K562 (cell line): Measurements from ENCODE around the gene HYOU1. TPM values are rescaled to one million over a fixed set of nuclear protein-coding genes. Genes with fewer than 3 reads are reported as not detected.

Experiments
- ATAC-seq: fragments of 200-7000 bp; cut with Tn5 transposase; 3 replicates; pipeline ENCODE4 v1.9.1; 2020; ENCODE audit warnings: moderate library complexity
- BruUV-seq: library from RNA; stranded (reverse); fragments of 400-500 nt; replicated peaks from 2 replicates; lab custom pipeline; 2021; lab: Mats Ljungman, UMichigan
- CTCF ChIA-PET: fragments of 300-600 bp; formaldehyde crosslinking; extraction: SDS; loops from one replicate; lab custom pipeline; 2021; ENCODE audit warnings: low intra/inter-chr PET ratio; lab: Yijun Ruan, JAX
- POLR2A ChIA-PET: fragments of 300-600, 350-650 bp; sonication (Branson Sonifier 250); formaldehyde crosslinking; extraction: SDS; loops from one replicate; lab custom pipeline; 2021; ENCODE audit warnings: antibody characterized with exemption, inconsistent platforms; lab: Yijun Ruan, JAX
- DNase-seq, 4 experiments: peaks; one replicate each; pipeline versions ENCODE4 v3.0.0 to v3.0.0-alpha.2; 2011 to 2018; ENCODE audit warnings: low spot score in 3 of 4, mixed read lengths in 3 of 4; ENCODE audit errors: extremely low read depth in 1 of 4
- FAIRE-seq: peaks from 2 replicates; lab custom pipeline; 2011; peaks lifted over from hg19 to GRCh38; lab: Jason Lieb, UNC
- H2AFZ ChIP-seq: 2 replicates; pipeline ENCODE4 v1.6.0; 2011; ENCODE audit warnings: low read depth, low read length, control low read depth, inconsistent platforms
- H3K27ac ChIP-seq: fragments of 200-600 bp; 3 replicates; pipeline ENCODE4 v1.8.0; 2011; ENCODE audit warnings: low read depth, mild to moderate bottlenecking, control low read depth, inconsistent platforms, low read length, moderate library complexity, mixed read lengths; ENCODE audit errors: extremely low read depth
- H3K27me3 ChIP-seq, 2 experiments: fragments of 300-600 bp in 1 of 2; 2 replicates in 1 of 2; 3 replicates in 1 of 2; pipeline versions ENCODE4 v1.6.0 to v1.8.0; 2011; ENCODE audit warnings: inconsistent platforms in 2 of 2, low read length in 2 of 2, mild to moderate bottlenecking in 1 of 2, mixed read lengths in 1 of 2, moderate library complexity in 1 of 2; ENCODE audit not compliant: control insufficient read depth in 2 of 2, insufficient read depth in 2 of 2
- H3K36me3 ChIP-seq: fragments of 300-600 bp; 3 replicates; pipeline ENCODE4 v1.8.0; 2011; ENCODE audit warnings: mild to moderate bottlenecking, low read length, inconsistent platforms; ENCODE audit not compliant: control insufficient read depth, insufficient read depth
- H3K4me1 ChIP-seq, 2 experiments: fragments of 200-600 bp in 1 of 2; replicated peaks in 1 of 2; 2 replicates in 1 of 2; 3 replicates in 1 of 2; pipeline versions ENCODE4 v1.5.1 to v1.8.0; 2011; ENCODE audit warnings: inconsistent platforms in 2 of 2, low read length in 2 of 2, mild to moderate bottlenecking in 1 of 2, mixed read lengths in 1 of 2, moderate library complexity in 1 of 2; ENCODE audit not compliant: control insufficient read depth in 2 of 2, insufficient read depth in 2 of 2
- H3K4me2 ChIP-seq: 2 replicates; pipeline ENCODE4 v1.6.1; 2011; ENCODE audit warnings: low read length, control low read depth, inconsistent platforms, mixed read lengths; ENCODE audit not compliant: insufficient read depth
- H3K4me3 ChIP-seq: fragments of 200-600 bp; sonication (generic), shearing (Covaris generic); 2 replicates; pipeline ENCODE4 v1.5.1; 2016; ENCODE audit warnings: control low read depth, inconsistent platforms
- H3K79me2 ChIP-seq: fragments of 200-600 bp; 3 replicates; pipeline ENCODE4 v1.8.0; 2011; ENCODE audit warnings: low read length, inconsistent platforms; ENCODE audit not compliant: control insufficient read depth, insufficient read depth
- H3K9ac ChIP-seq, 2 experiments: 2 replicates each; pipeline versions ENCODE4 v1.6.0 to v1.6.1; 2011; ENCODE audit warnings: low read depth in 2 of 2, low read length in 2 of 2, control low read depth in 1 of 2, inconsistent platforms in 1 of 2, mild to moderate bottlenecking in 1 of 2, mixed read lengths in 1 of 2; ENCODE audit not compliant: insufficient read depth in 1 of 2
- H3K9me1 ChIP-seq: one replicate; pipeline ENCODE4 v1.6.0; 2011; ENCODE audit warnings: inconsistent platforms, mild to moderate bottlenecking, low read length, moderate library complexity; ENCODE audit not compliant: control insufficient read depth, insufficient read depth
- H3K9me3 ChIP-seq: replicated peaks from 2 replicates; pipeline ENCODE4 v1.5.1; 2011; ENCODE audit warnings: low read depth, low read length, inconsistent platforms; ENCODE audit not compliant: control insufficient read depth, insufficient read depth
- H4K20me1 ChIP-seq: replicated peaks from 2 replicates; pipeline ENCODE4 v1.6.1; 2011; ENCODE audit warnings: low read length, inconsistent platforms, mixed read lengths; ENCODE audit not compliant: control insufficient read depth, insufficient read depth
- ESRRA ChIP-seq: fragments of 450-650 bp; IDR thresholded peaks from 2 replicates; pipeline ENCODE4 v1.6.1; 2014; ENCODE audit warnings: low read depth, mild to moderate bottlenecking, moderate library complexity, borderline replicate concordance
- KLF16 ChIP-seq: IDR thresholded peaks from 2 replicates; pipeline ENCODE4 v1.6.1; 2016; ENCODE audit warnings: antibody characterized with exemption
- MBD2 ChIP-seq: sonication (generic); IDR thresholded peaks from 2 replicates; pipeline ENCODE4 v1.6.1; 2016; ENCODE audit warnings: low read depth, borderline replicate concordance
- RCOR1 ChIP-seq, 2 experiments: IDR thresholded peaks; 2 replicates each; pipeline ENCODE4 v1.6.1; 2012; ENCODE audit warnings: low read depth in 2 of 2, low read length in 2 of 2, borderline replicate concordance in 1 of 2, improper control_type of control experiment in 1 of 2
- SMAD3 ChIP-seq: fragments of 450-650 bp; formaldehyde crosslinking; conservative IDR thresholded peaks from 2 replicates; pipeline ENCODE4 v1.4.0; 2020; ENCODE audit warnings: mild to moderate bottlenecking
- SMARCE1 ChIP-seq: fragments of 450-650 bp; IDR thresholded peaks from 2 replicates; pipeline ENCODE4 v1.7.1; 2016; ENCODE audit warnings: mild to moderate bottlenecking
- TCF7 ChIP-seq: sonication (generic); IDR thresholded peaks from 2 replicates; pipeline ENCODE4 v1.6.1; 2016; ENCODE audit warnings: antibody characterized with exemption, borderline replicate concordance
- TEAD4 ChIP-seq, 2 experiments: sonication (generic) in 1 of 2; formaldehyde crosslinking in 1 of 2; IDR thresholded peaks; 2 replicates each; pipeline versions ENCODE4 v1.6.1 to v1.8.0; 2012 to 2022; ENCODE audit warnings: borderline replicate concordance in 1 of 2, inconsistent platforms in 1 of 2, low read length in 1 of 2, mild to moderate bottlenecking in 1 of 2, missing genetic modification reagents in 1 of 2
- ZFP36 ChIP-seq: fragments of 150-350 bp; IDR thresholded peaks from 2 replicates; pipeline ENCODE4 v1.6.1; 2018; ENCODE audit warnings: low read length, low read depth; ENCODE audit not compliant: partially characterized antibody
- ZNF121 ChIP-seq: sonication (generic); formaldehyde crosslinking; conservative IDR thresholded peaks from 2 replicates; pipeline ENCODE4 v1.8.0; 2022; ENCODE audit warnings: missing genetic modification reagents
- in situ Hi-C: fragments of 300-500 bp; cut with MboI; formaldehyde crosslinking; loops from 4 replicates; pipeline ENCODE4 v1.15.0; 2018; ENCODE audit warnings: inconsistent platforms, mixed read lengths
- intact Hi-C: fragments of 100-400 bp; cut with micrococcal nuclease; formaldehyde crosslinking; loops from 2 replicates; pipeline ENCODE4 v1.14.2; 2022
- polyA plus RNA-seq, 8 experiments: library from polyadenylated mRNA; depleted of rRNA in 4 of 8; stranded (reverse) in 5 of 8; unstranded in 3 of 8; fragments of >200 nt; fragmentation: Nextera tagmentation in 2 of 8; fragmentation: Illumina TruSeq in 1 of 8; extraction: Ambion mirVana in 2 of 8; extraction: Trizol in 1 of 8; gene quantifications; 2 replicates each; pipeline versions ENCODE4 v1.2.1 to v1.2.3, GENCODE V29; 2011 to 2014; ENCODE audit warnings: inconsistent platforms in 1 of 8, missing spikeins in 1 of 8
- total RNA-seq, 7 experiments: library from RNA; depleted of rRNA in 6 of 7; stranded (reverse); fragments of >200 nt in 6 of 7; fragmentation: Illumina TruSeq in 2 of 7; extraction: Trizol in 2 of 7; gene quantifications; 2 replicates each; pipeline versions ENCODE4 v1.2.1 to v1.2.3, GENCODE V29; 2011 to 2021; ENCODE audit warnings: low replicate concordance in 1 of 7
- TF ChIP-seq, protein P1 (sequence below): sonication (generic); formaldehyde crosslinking; IDR thresholded peaks from 2 replicates; pipeline ENCODE4 v1.4.0; 2020; ENCODE audit warnings: mild to moderate bottlenecking, missing genetic modification reagents
- TF ChIP-seq, protein P2 (sequence below), 2 experiments: fragments of 450-650 bp; IDR thresholded peaks; 2 replicates each; pipeline ENCODE4 v1.6.1; 2018; ENCODE audit warnings: mild to moderate bottlenecking in 2 of 2, low read depth in 1 of 2; ENCODE audit not compliant: partially characterized antibody in 2 of 2
- TF ChIP-seq, protein P3 (sequence below): fragments of 450-650 bp; formaldehyde crosslinking; IDR thresholded peaks from 2 replicates; pipeline ENCODE4 v1.4.0; 2022; ENCODE audit warnings: missing genetic modification characterization

HYOU1 gene
- total and polyA plus RNA-seq, 9 of the 15 experiments (the other 6 are each of a cell fraction or from before 2014, with no cell fraction given) = 19.5 to 197 (median 128) TPM

DNA sequence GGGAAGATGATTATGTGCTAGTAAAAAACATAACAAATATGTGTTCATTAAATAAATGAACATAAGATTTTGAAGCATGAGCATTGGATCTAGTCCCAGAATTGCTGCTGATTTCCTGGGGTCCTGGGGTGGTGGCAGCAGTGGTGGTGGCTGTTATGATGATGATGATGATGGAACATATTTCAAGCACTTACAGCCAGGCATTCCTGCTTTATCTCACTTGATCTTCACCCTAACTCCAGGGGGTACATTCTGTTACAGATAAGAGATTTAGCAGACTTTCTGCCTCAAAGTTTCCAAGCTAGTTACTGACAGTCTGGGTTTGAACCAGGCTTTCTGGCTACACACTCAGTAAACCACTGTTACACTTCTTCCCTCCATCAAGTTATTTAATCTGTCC is 33.3 kb downstream of the HYOU1 start:
- intact Hi-C loops = no loop called here
- Histone ChIP-seq H3K9ac (no peak overlapping the region), H3K9me1 (no peaks in the 10 kb centered on the region)
- TF ChIP-seq SMAD3 = no peak
- TF ChIP-seq SMARCE1 = no peak
- TF ChIP-seq RCOR1 (IDR thresholded peaks at IDR 0.05; ENCODE audit: borderline replicate concordance in 1 of 2, low read depth in 2 of 2, low read length in 2 of 2) = 0 out of 4 replicates have a peak, but pooled peaks of 1 of the 2 experiments have one; percentile 20
- TF ChIP-seq, protein P1, sequence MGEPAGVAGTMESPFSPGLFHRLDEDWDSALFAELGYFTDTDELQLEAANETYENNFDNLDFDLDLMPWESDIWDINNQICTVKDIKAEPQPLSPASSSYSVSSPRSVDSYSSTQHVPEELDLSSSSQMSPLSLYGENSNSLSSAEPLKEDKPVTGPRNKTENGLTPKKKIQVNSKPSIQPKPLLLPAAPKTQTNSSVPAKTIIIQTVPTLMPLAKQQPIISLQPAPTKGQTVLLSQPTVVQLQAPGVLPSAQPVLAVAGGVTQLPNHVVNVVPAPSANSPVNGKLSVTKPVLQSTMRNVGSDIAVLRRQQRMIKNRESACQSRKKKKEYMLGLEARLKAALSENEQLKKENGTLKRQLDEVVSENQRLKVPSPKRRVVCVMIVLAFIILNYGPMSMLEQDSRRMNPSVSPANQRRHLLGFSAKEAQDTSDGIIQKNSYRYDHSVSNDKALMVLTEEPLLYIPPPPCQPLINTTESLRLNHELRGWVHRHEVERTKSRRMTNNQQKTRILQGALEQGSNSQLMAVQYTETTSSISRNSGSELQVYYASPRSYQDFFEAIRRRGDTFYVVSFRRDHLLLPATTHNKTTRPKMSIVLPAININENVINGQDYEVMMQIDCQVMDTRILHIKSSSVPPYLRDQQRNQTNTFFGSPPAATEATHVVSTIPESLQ = no peak
- TF ChIP-seq ZNF121 (CRISPR knock-in tag) = no peak
- no peak for TF ChIP-seq TCF7
- no peak for TF ChIP-seq MBD2
- TF ChIP-seq ZFP36 = no peak
- TF ChIP-seq, protein P2, sequence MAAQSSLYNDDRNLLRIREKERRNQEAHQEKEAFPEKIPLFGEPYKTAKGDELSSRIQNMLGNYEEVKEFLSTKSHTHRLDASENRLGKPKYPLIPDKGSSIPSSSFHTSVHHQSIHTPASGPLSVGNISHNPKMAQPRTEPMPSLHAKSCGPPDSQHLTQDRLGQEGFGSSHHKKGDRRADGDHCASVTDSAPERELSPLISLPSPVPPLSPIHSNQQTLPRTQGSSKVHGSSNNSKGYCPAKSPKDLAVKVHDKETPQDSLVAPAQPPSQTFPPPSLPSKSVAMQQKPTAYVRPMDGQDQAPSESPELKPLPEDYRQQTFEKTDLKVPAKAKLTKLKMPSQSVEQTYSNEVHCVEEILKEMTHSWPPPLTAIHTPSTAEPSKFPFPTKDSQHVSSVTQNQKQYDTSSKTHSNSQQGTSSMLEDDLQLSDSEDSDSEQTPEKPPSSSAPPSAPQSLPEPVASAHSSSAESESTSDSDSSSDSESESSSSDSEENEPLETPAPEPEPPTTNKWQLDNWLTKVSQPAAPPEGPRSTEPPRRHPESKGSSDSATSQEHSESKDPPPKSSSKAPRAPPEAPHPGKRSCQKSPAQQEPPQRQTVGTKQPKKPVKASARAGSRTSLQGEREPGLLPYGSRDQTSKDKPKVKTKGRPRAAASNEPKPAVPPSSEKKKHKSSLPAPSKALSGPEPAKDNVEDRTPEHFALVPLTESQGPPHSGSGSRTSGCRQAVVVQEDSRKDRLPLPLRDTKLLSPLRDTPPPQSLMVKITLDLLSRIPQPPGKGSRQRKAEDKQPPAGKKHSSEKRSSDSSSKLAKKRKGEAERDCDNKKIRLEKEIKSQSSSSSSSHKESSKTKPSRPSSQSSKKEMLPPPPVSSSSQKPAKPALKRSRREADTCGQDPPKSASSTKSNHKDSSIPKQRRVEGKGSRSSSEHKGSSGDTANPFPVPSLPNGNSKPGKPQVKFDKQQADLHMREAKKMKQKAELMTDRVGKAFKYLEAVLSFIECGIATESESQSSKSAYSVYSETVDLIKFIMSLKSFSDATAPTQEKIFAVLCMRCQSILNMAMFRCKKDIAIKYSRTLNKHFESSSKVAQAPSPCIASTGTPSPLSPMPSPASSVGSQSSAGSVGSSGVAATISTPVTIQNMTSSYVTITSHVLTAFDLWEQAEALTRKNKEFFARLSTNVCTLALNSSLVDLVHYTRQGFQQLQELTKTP (IDR thresholded peaks at IDR 0.05; ENCODE audit: low read depth in 1 of 2, partially characterized antibody in 2 of 2) = no peak
- TF ChIP-seq ESRRA = no peak
- TF ChIP-seq, protein P3, sequence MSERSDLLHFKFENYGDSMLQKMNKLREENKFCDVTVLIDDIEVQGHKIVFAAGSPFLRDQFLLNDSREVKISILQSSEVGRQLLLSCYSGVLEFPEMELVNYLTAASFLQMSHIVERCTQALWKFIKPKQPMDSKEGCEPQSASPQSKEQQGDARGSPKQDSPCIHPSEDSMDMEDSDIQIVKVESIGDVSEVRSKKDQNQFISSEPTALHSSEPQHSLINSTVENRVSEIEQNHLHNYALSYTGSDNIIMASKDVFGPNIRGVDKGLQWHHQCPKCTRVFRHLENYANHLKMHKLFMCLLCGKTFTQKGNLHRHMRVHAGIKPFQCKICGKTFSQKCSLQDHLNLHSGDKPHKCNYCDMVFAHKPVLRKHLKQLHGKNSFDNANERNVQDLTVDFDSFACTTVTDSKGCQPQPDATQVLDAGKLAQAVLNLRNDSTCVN (CRISPR knock-in tag) = no peak
- TF ChIP-seq KLF16 = no peak
- TF ChIP-seq TEAD4 (IDR thresholded peaks at IDR 0.05; ENCODE audit: low read length) = peak; percentile 12; the same call in 1 of the 2 replicates
- no peak for TF ChIP-seq TEAD4 (CRISPR knock-in tag; IDR thresholded peaks at IDR 0.05; ENCODE audit: borderline replicate concordance)
- TF ChIP-seq, all 486 proteins: peak for 2
- H3K27ac ChIP-seq = no peak overlapping the region; the same call in 2 of the 3 replicates
- peaks cover 89% of the 10 kb centered on the region for H3K36me3 ChIP-seq
- H3K79me2 ChIP-seq = peaks cover 61% of the 10 kb centered on the region
- H3K4me1 ChIP-seq = peaks cover 37 to 42% of the 10 kb centered on the region in 2 experiments
- H2AFZ ChIP-seq = no peak overlapping the region
- FAIRE-seq = no peak
- no peak overlapping the region; the same call in 1 of the 2 replicates for H3K4me2 ChIP-seq
- in situ Hi-C loops = no loop called here
- POLR2A ChIA-PET = interaction anchor here (0.6 to 5.2 kb wide), 8 partner anchors 9 to 71 kb away, joined by 3 to 33 read pairs (median 7); partner anchors contain the start of gene HYOU1
- no peak overlapping the region for H3K4me3 ChIP-seq
- ATAC-seq = no peak
- CTCF ChIA-PET = no interaction called here
- H3K9me3 ChIP-seq = no peaks in the 10 kb centered on the region
- peaks cover 19% of the 10 kb centered on the region for H4K20me1 ChIP-seq
- BruUV-seq = no TSS peak
- no peaks in the 10 kb centered on the region for H3K27me3 ChIP-seq
- DNase-seq = peak in 2 of 4 experiments; percentile 13 to 36
